ENCODE data around the gene BCAS1. TPM values are rescaled to one million over a fixed set of nuclear protein-coding genes. Genes with fewer than 3 reads are reported as not detected.

Gene BCAS1
- total RNA-seq, 1 donor = under 0.01 TPM

- TF ChIP-seq, protein P1, sequence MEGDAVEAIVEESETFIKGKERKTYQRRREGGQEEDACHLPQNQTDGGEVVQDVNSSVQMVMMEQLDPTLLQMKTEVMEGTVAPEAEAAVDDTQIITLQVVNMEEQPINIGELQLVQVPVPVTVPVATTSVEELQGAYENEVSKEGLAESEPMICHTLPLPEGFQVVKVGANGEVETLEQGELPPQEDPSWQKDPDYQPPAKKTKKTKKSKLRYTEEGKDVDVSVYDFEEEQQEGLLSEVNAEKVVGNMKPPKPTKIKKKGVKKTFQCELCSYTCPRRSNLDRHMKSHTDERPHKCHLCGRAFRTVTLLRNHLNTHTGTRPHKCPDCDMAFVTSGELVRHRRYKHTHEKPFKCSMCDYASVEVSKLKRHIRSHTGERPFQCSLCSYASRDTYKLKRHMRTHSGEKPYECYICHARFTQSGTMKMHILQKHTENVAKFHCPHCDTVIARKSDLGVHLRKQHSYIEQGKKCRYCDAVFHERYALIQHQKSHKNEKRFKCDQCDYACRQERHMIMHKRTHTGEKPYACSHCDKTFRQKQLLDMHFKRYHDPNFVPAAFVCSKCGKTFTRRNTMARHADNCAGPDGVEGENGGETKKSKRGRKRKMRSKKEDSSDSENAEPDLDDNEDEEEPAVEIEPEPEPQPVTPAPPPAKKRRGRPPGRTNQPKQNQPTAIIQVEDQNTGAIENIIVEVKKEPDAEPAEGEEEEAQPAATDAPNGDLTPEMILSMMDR (IDR thresholded peaks at IDR 0.05; ENCODE audit: insufficient read depth, low read depth, low read length) = no peak
- no peak overlapping the region for H3K4me3 ChIP-seq (ENCODE audit: low read depth, low read length)
- DNase-seq (ENCODE audit: low read depth) = no peak
These were observed 144.6 kb downstream of the BCAS1 start for GRCh38 chr20:53925651-53926401.

- TF ChIP-seq, protein P1 (IDR thresholded peaks at IDR 0.05; ENCODE audit: insufficient read depth, low read depth, low read length) = no peak
These were observed 146.6 kb downstream of the BCAS1 start for GRCh38 chr20:53923566-53924369.

GRCh38 chr20:53922901-53923314 is 147.5 kb downstream of the BCAS1 start:
- no peak for DNase-seq (ENCODE audit: low read depth)
- H3K4me3 ChIP-seq (ENCODE audit: low read depth, low read length) = no peak overlapping the region
- TF ChIP-seq, protein P1 (IDR thresholded peaks at IDR 0.05; ENCODE audit: insufficient read depth, low read depth, low read length) = no peak

More at GRCh38 chr20:53923566-53924369, 146.6 kb downstream of the BCAS1 start:
- no peak for DNase-seq (ENCODE audit: low read depth)
- no peak overlapping the region for H3K4me3 ChIP-seq (ENCODE audit: low read depth, low read length)

DNA sequence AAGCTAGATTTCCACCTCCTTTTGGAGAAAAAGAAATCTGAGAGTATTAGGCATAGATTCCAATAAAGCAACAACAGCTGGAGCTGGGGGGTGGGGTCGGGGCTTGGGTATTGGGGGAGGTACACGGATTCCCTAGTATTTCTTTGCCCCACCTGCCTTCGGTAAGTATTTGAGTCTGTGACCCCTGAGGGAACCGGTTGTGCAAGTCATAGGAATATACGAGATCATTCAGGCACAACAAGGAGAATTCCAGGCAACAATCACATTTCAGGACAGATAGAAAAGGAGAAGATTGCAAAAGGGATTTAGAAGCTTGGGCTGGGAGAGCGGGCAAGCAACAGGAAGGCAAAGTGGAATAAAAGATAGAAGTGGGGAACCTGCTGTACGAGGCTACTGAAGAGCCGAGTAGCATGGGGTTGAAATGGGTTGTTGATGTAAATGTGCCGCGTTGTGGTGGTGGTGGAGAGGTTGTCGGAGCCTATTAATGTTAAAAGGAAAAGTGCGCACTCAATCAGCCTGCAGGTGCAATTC is 148.9 kb downstream of the BCAS1 start:
- DNase-seq (ENCODE audit: low read depth) = no peak
- H3K4me3 ChIP-seq (ENCODE audit: low read depth, low read length) = no peak overlapping the region
- TF ChIP-seq, protein P1 (IDR thresholded peaks at IDR 0.05; ENCODE audit: insufficient read depth, low read depth, low read length) = no peak

- TF ChIP-seq, protein P1 (IDR thresholded peaks at IDR 0.05; ENCODE audit: insufficient read depth, low read depth, low read length) = no peak
- H3K4me3 ChIP-seq (ENCODE audit: low read depth, low read length) = no peak overlapping the region
These were observed 149.6 kb downstream of the BCAS1 start for GRCh38 chr20:53920647-53921245.

DNA sequence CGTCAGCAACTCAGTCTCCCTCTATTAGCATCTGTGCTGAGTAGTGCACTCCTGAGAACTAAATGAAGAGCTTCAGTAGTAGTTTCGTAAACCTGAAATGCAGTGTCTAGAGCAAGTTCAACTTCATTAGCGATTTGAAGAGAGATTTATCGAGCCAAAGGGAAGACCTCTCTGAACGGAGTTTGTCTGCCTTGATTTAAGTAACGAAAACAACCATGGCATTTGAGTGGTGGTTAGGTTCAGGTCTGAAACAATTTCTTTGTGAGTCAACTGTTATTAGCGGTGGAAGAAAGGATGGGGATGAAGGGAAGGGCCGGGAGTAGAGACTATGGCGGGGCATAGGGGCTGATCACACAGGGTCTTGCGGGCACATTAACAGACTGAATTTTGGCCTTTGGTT is 150.5 kb downstream of the BCAS1 start:
- DNase-seq (ENCODE audit: low read depth) = no peak
- H3K4me3 ChIP-seq (ENCODE audit: low read depth, low read length) = no peak overlapping the region
- TF ChIP-seq, protein P1 (IDR thresholded peaks at IDR 0.05; ENCODE audit: insufficient read depth, low read depth, low read length) = no peak

More at GRCh38 chr20:53920647-53921245, 149.6 kb downstream of the BCAS1 start:
- no peak for DNase-seq (ENCODE audit: low read depth)
